Brain microvascular endothelial cell (primary cell): ENCODE measurements around the gene EPB41.
A peak's percentile ranks its signal among the peaks of the same experiment; 100 is the strongest.

Experiments used
- DNase-seq: peaks from one replicate; pipeline ENCODE4 v3.0.0-alpha.2; 2020
- H3K27ac ChIP-seq: fragments of 250-450 bp; sonication (Bioruptor Pico); 2 replicates; pipeline ENCODE4 v1.5.1; 2020; ENCODE audit warnings: mild to moderate bottlenecking, moderate library complexity
- H3K27me3 ChIP-seq: fragments of 250-450 bp; sonication (Bioruptor Pico); replicated peaks from 2 replicates; pipeline ENCODE4 v1.5.1; 2020; ENCODE audit warnings: mild to moderate bottlenecking
- H3K36me3 ChIP-seq: fragments of 250-450 bp; sonication (Bioruptor Pico); replicated peaks from 2 replicates; pipeline ENCODE4 v1.5.1; 2020; ENCODE audit warnings: mild to moderate bottlenecking
- H3K4me3 ChIP-seq: 2 replicates; pipeline ENCODE4 v1.5.1; 2011; ENCODE audit warnings: low read depth, mild to moderate bottlenecking, control low read depth, low read length, moderate library complexity
- CTCF ChIP-seq: IDR thresholded peaks from 2 replicates; pipeline ENCODE4 v1.5.1; 2011; ENCODE audit warnings: low read depth, mild to moderate bottlenecking, moderate library complexity, low read length, control low read depth, inconsistent platforms; ENCODE audit errors: missing control alignments
- in situ Hi-C: cut with HindIII; loops from 2 replicates; pipeline ENCODE4 v1.10.0; 2017; ENCODE audit warnings: low sequenced_read_pairs, low pct_ligation_motif_present

EPB41 gene

DNA sequence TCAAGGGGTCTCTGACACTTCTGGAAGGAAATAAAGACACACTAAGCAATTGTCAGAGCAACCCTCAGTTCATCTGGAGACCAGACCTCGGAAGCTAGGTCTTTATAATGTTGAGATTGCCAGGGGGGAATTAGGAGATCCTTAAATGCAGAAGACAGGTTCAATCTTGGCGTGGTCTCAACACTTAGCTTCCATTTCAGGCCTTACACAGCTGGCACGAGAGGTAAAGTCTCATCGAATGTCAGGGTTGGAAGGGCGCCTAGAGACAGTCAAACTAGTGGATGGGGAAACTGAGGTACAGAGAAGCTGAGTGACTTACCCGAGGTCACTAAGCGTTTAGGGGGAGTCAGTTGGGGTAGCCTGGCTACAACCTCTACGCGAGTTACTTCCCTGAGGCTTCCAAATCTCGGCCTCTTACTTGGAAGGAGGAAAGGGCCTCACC is 562 bp upstream of the EPB41 start:
- no peak for DNase-seq
- TF ChIP-seq CTCF, result no peak
- H3K36me3 ChIP-seq, result no peaks in the 10 kb centered on the region
- H3K27me3 ChIP-seq, result no peaks in the 10 kb centered on the region
- in situ Hi-C loops, result no loop called here
- H3K27ac ChIP-seq, result no peak overlapping the region
- peak overlapping the region; percentile 60 for H3K4me3 ChIP-seq

GRCh38 chr1:28915031-28915895 is 894 bp downstream of the EPB41 start:
- Histone ChIP-seq H3K4me3 (peak overlapping the region; percentile 60), H3K36me3 (no peaks in the 10 kb centered on the region), H3K27ac (no peak overlapping the region), H3K27me3 (no peaks in the 10 kb centered on the region)
- no peak for TF ChIP-seq CTCF
- no peak for DNase-seq
- in situ Hi-C loops, result no loop called here

- no peaks in the 10 kb centered on the region for H3K36me3 ChIP-seq
- in situ Hi-C loops, result no loop called here
- H3K27me3 ChIP-seq, result no peaks in the 10 kb centered on the region
- DNase-seq, result no peak
- TF ChIP-seq CTCF, result no peak
- no peak overlapping the region for H3K4me3 ChIP-seq
- no peak overlapping the region for H3K27ac ChIP-seq
These were observed 3.4 kb downstream of the EPB41 start for GRCh38 chr1:28917757-28918118.

DNA sequence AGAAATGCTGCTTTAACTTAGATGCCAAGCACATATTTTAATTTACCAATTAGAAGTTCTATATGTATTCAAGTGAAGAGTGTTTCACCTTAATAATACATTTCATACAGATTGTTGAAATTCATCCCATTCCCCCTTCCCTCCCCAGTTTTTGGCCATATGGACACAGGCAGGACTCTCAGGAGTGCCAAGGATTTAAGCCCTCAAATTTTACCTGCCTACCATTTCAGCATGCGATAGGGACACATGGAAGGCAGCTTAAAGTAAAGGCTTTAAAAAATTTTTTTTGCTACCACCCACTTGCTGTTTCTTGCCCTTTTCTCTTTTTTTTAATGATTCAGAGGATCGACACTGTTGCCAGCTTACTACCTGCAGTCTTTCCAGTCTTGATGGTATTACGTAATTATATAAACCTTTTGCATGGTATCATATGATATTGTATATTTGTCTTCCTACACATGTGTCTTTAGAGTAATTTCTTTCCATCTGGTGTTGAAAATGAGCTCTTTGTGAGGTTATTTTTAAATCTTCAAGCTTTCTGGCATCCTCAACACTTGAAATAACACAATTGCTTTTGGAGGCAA is 7.0 kb downstream of the EPB41 start:
- Histone ChIP-seq H3K36me3 (no peaks in the 10 kb centered on the region), H3K4me3 (no peak overlapping the region), H3K27ac (no peak overlapping the region), H3K27me3 (no peaks in the 10 kb centered on the region)
- no peak for TF ChIP-seq CTCF
- no peak for DNase-seq
- in situ Hi-C loops, result no loop called here

GRCh38 chr1:28925350-28925891 is 11.1 kb downstream of the EPB41 start:
- no peak for DNase-seq
- Histone ChIP-seq H3K4me3 (no peak overlapping the region), H3K36me3 (no peaks in the 10 kb centered on the region), H3K27me3 (no peaks in the 10 kb centered on the region), H3K27ac (no peak overlapping the region)
- no peak for TF ChIP-seq CTCF
- in situ Hi-C loops, result no loop called here
